CD4-positive, alpha-beta T cell treated with Interleukin-2 at 100 ng/mL for 4 hours (primary cell): ENCODE results near the gene PDILT.

Experiments used
- DNase-seq: peaks from one replicate; pipeline ENCODE4 v3.0.0-alpha.2; 2020; ENCODE audit warnings: low spot score

PDILT gene

DNA sequence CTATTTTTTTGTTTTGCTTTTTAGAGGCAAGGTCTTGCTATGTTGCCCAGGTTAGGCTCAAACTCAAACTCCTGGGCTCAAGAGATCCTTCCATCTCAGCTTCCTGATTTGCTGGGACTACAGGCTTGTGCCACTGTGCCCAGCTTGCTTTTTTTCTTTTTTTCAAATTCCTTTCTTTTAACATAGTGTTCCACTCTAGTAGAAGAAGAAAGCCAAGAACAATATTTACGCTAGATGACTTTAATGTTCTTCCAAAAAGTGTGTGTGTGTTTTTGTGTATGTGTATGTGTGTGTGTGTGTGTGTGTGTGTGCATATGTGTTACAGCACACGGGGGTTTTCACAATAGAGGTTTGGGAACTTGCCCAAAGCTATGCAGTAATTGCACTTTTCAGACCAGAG is 41.3 kb downstream of the PDILT start:
- no peak for DNase-seq

DNA sequence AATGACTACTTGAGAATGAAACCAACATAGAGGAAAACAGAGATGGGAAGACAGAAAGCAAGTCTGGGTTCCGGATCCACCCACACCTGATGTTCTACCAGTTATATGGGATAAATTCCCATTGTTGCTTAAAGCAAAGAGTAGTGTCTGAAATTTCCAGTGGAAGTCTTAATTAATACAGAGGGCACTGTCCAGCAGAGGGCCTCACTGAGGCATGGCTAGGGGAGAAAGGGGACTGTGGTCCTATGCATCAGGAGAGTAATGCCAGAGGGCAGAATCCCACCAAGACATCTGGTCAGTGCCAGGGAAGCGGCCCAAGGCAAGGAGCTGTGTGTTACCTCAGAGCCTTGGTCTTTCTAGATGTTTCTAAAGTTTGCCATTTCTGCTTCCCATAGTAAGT is 44.5 kb downstream of the PDILT start:
- DNase-seq: no peak

GRCh38 chr16:20355114-20355782 is 49.3 kb downstream of the PDILT start:
- no peak for DNase-seq

GRCh38 chr16:20353379-20353778 is 51.2 kb downstream of the PDILT start:
- no peak for DNase-seq

GRCh38 chr16:20352615-20353014 is 51.9 kb downstream of the PDILT start, which contains the start of gene UMOD:
Gene UMOD, minus strand, starts transcription at chr16:20352715. Its CDS starts 1,978 bp downstream, at chr16:20350737.
- no peak for DNase-seq

DNA sequence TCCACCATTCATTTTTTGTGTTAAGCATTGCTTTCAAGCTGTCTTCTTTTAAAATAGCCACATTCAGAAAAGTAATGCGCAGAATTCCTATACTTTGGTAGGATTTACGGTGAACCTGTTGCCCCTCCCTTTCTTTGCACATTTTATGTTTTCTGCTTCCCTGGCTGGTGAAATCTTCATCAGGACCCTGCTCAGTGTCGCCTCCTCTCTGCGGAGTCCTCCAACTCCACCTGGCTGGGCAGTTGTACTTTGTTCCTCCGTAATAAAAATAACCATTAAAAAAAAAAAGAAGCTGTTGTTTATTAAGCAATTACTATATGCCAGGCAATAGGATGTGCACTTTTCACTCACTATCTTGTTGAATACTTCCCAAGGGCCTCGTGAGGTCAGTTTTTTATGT is 54.9 kb downstream of the PDILT start:
- DNase-seq: no peak

GRCh38 chr16:20348365-20349185 is 56.0 kb downstream of the PDILT start:
- DNase-seq: no peak

- DNase-seq: no peak
Measured at GRCh38 chr16:20347666-20348364, 56.7 kb downstream of the PDILT start.

GRCh38 chr16:20344611-20345010 is 59.9 kb downstream of the PDILT start:
- DNase-seq: no peak

- no peak for DNase-seq
Measured at GRCh38 chr16:20339744-20340143, 64.8 kb downstream of the PDILT start.

- DNase-seq: no peak
Measured at GRCh38 chr16:20336955-20337354, 67.6 kb downstream of the PDILT start.

DNA sequence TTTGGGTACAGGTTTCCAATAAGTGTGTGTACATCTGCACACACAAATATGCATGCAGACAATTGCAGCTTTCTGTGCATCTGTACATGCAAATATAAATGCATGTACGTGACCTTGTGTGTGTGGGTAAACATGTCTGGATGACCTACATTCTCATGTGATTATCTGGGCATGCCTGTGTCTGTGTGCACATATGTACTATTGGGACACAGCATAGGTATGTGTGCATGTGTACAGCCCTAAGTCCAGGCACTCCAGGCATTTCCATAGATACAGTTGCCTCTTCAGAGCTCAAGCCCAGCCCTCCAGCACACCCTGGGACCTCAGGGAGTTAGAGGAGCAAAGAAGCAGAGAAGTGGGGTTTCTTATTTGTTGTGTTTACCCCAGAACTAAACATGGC is 70.1 kb downstream of the PDILT start:
- no peak for DNase-seq

- no peak for DNase-seq
Measured at GRCh38 chr16:20333120-20333519, 71.4 kb downstream of the PDILT start.

GRCh38 chr16:20332411-20332810 is 72.1 kb downstream of the PDILT start:
- DNase-seq: no peak

DNA sequence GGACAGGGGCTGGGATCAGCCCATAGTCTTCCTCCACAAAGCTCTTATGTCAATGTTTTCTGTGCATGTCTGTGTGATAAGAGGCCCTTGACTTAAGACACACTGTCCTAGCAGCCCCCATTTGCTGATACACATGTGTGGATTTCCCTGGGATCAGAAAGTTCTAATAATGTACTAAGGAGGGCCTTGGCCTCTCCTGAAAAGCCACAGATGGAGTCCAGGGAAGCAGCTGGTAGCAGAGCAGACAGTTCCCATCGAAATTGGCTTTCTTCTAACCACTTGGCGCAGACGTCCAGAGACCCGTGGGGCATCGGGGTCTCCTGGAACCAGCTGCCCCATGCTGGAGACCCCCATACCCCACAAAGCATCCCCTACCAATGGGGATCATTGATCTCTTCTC is 72.9 kb downstream of the PDILT start:
- DNase-seq: no peak

DNA sequence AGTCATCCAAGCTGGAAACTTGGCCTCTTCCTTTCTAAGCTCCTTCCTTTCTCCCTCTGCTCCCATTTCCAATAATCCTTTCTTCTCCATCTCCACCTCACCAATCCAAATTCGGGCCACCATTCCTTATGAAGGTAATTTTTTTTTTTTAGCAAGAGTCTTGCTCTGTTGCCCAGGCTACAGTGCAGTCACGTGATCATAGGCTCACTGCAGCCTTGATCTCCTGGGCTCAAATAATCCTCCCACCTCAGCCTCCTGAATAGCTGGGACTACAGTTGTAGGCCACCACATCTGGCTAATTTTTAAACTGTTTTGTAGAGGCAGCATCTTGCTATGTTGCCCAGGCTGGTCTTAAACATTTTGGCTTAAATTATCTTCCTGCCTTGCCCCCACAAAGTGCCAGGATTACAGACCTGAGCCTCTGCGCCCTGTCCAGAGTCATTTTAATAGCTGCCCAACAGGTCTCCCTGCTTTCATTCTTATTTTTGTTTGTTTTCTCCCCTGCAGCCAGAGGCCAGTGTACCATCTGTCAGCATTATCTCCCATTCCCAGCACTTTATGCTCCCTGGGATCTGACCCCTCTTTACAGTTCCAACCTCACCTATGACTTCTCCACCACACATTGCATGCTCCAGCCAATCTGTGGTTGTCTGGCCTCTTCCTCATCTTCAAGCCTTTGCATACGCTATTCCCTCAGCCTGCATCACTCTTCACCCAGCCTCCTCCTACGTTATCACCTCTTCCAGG is 75.0 kb downstream of the PDILT start:
- DNase-seq: no peak

DNA sequence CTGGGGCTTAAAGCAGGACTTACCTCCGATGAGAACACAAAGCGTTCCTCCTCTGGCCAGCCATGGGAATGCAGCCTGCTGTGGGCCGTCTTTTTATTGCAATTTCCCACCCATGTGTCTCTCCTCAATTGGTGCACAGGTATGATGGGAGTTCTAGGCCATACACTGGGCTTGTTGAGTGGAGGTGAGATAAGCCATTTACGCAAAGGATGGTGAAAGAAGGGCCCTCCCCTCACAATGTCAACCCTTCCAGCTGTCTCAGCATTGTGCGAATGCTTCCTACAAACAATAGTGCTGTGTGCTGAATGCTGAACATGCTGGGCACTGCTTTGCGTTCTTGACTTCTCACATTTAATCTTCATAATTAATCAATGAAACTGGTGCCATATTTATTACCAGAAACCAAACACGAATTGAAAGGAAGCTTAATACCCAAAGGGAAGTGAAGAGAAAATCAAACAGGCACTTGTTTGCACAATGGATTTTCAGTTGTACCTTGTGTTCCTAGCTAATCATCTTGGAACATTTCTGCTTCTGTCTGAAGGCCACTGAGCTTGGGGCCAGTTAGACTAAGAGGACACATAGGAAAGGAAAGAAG is 77.0 kb downstream of the PDILT start, which contains the start of gene GP2:
Gene GP2, minus strand, starts transcription at position 70 of the 598 bp plus-strand sequence. CDS start 1,082 bp downstream, outside the sequence.
- no peak for DNase-seq

DNA sequence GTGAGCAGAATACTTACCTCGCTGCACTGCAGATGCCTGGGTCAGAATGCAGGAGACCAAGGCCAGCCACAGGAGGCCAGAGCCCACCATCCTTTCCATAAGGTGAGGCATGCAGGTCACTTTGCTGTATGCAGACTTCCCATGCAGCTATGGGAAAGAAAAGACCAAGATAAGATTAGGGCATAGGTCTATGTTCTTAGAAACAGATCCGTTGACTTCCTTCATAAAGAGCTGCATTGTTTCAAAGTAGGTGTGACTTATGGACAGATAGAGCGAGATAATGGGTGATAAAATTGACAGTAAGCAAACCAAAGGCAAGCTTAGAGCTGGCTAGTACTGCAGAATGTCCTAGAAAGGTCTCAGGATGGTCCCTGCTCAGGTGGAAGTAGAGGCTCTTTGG is 78.2 kb downstream of the PDILT start:
- DNase-seq: no peak

GRCh38 chr16:20325005-20325404 is 79.5 kb downstream of the PDILT start:
- DNase-seq: no peak

GRCh38 chr16:20323591-20324117 is 80.9 kb downstream of the PDILT start:
- DNase-seq: no peak

DNA sequence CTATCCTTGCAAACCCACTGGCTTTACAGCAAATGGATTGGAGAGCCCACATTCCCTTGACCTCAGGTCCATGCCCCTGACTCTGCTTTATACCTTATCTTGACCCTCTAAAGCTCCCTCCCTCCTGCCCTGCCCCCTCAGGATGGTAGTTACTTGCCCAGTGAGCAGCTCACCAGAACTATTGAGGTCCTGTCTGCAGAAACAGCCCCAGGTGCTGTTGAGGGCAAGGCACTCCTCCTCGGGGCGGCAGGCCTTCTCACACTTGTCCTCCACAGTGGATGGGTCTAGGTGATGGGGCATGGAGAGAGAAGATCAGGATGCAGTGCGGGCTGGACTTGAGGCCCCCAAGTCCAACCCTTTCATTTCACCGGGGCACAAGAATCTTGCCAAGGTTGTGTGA is 81.8 kb downstream of the PDILT start:
- DNase-seq: no peak
